ENCODE data around the gene WRAP53.

The WRAP53 gene

GRCh38 chr17:7740481-7741001, 52.3 kb downstream of the WRAP53 start:
- no peak for TF ChIP-seq Cebpa-rat (IDR thresholded peaks at IDR 0.05)
- H3K4me3 ChIP-seq = no peak overlapping the region
- H3K9me3 ChIP-seq = no peaks in the 10 kb centered on the region
- H4K20me1 ChIP-seq = no peaks in the 10 kb centered on the region
- H3K36me3 ChIP-seq = no peaks in the 10 kb centered on the region
- H3K27me3 ChIP-seq = no peaks in the 10 kb centered on the region
- H3K9ac ChIP-seq = no peak overlapping the region
- H3K4me1 ChIP-seq = no peaks in the 10 kb centered on the region
- no peak overlapping the region for H3K4me2 ChIP-seq
- H3K27ac ChIP-seq = no peak overlapping the region

- Histone ChIP-seq H3K27ac (no peak overlapping the region), H3K4me2 (no peak overlapping the region), H3K36me3 (no peaks in the 10 kb centered on the region), H3K27me3 (no peaks in the 10 kb centered on the region), H3K9ac (no peak overlapping the region), H3K4me3 (no peak overlapping the region), H3K4me1 (0 out of 2 replicates have a peak, but pooled peaks cover 3% of the 10 kb centered on the region), H3K9me3 (no peaks in the 10 kb centered on the region), H4K20me1 (no peaks in the 10 kb centered on the region)
- no peak for TF ChIP-seq Cebpa-rat (IDR thresholded peaks at IDR 0.05)
These were observed 54.5 kb downstream of the WRAP53 start for GRCh38 chr17:7742729-7743128.

GRCh38 chr17:7744416-7744815, 56.1 kb downstream of the WRAP53 start:
- H4K20me1 ChIP-seq = no peaks in the 10 kb centered on the region
- H3K27me3 ChIP-seq = no peaks in the 10 kb centered on the region
- no peak overlapping the region for H3K9ac ChIP-seq
- H3K27ac ChIP-seq = no peak overlapping the region
- no peaks in the 10 kb centered on the region for H3K9me3 ChIP-seq
- no peak overlapping the region for H3K4me3 ChIP-seq
- no peaks in the 10 kb centered on the region for H3K36me3 ChIP-seq
- H3K4me1 ChIP-seq = 0 out of 2 replicates have a peak, but pooled peaks cover 3% of the 10 kb centered on the region
- H3K4me2 ChIP-seq = no peak overlapping the region
- no peak for TF ChIP-seq Cebpa-rat (IDR thresholded peaks at IDR 0.05)

- H4K20me1 ChIP-seq = no peaks in the 10 kb centered on the region
- no peak overlapping the region for H3K4me2 ChIP-seq
- no peaks in the 10 kb centered on the region for H3K27me3 ChIP-seq
- no peak for TF ChIP-seq Cebpa-rat (IDR thresholded peaks at IDR 0.05)
- H3K36me3 ChIP-seq = no peaks in the 10 kb centered on the region
- H3K27ac ChIP-seq = no peak overlapping the region
- no peak overlapping the region for H3K4me3 ChIP-seq
- H3K9ac ChIP-seq = no peak overlapping the region
- H3K9me3 ChIP-seq = peaks cover 9% of the 10 kb centered on the region; the same call in 1 of the 2 replicates
- 0 out of 2 replicates have a peak, but pooled peaks cover 3% of the 10 kb centered on the region for H3K4me1 ChIP-seq
These were observed 57.6 kb downstream of the WRAP53 start for GRCh38 chr17:7745748-7746470.

- no peak for TF ChIP-seq Cebpa-rat (IDR thresholded peaks at IDR 0.05)
- Histone ChIP-seq H3K9ac (no peak overlapping the region), H3K27ac (no peak overlapping the region), H3K4me1 (0 out of 2 replicates have a peak, but pooled peaks cover 3% of the 10 kb centered on the region), H3K4me2 (no peak overlapping the region), H3K4me3 (no peak overlapping the region), H3K36me3 (no peaks in the 10 kb centered on the region), H3K9me3 (peaks cover 9% of the 10 kb centered on the region; the same call in 1 of the 2 replicates), H3K27me3 (no peaks in the 10 kb centered on the region), H4K20me1 (no peaks in the 10 kb centered on the region)
These were observed 59.4 kb downstream of the WRAP53 start for GRCh38 chr17:7747635-7748071.

- H3K9ac ChIP-seq = no peak overlapping the region
These were observed 59.9 kb downstream of the WRAP53 start for GRCh38 chr17:7748076-7748775.

GRCh38 chr17:7750321-7750821, 62.1 kb downstream of the WRAP53 start:
- no peaks in the 10 kb centered on the region for H3K27me3 ChIP-seq
- TF ChIP-seq Cebpa-rat (IDR thresholded peaks at IDR 0.05) = no peak
- no peak overlapping the region for H3K4me3 ChIP-seq
- H3K4me1 ChIP-seq = 0 out of 2 replicates have a peak, but pooled peaks cover 3% of the 10 kb centered on the region
- H3K27ac ChIP-seq = no peak overlapping the region
- H3K9ac ChIP-seq = no peak overlapping the region
- no peak overlapping the region for H3K4me2 ChIP-seq
- peaks cover 9% of the 10 kb centered on the region; the same call in 1 of the 2 replicates for H3K9me3 ChIP-seq
- no peaks in the 10 kb centered on the region for H3K36me3 ChIP-seq
- H4K20me1 ChIP-seq = no peaks in the 10 kb centered on the region

More at GRCh38 chr17:7748076-7748775, 59.9 kb downstream of the WRAP53 start:
- no peak for TF ChIP-seq Cebpa-rat (IDR thresholded peaks at IDR 0.05)
- H3K27ac ChIP-seq = no peak overlapping the region
- H3K9me3 ChIP-seq = peaks cover 9% of the 10 kb centered on the region; the same call in 1 of the 2 replicates
- H3K4me1 ChIP-seq = 0 out of 2 replicates have a peak, but pooled peaks cover 3% of the 10 kb centered on the region
- no peaks in the 10 kb centered on the region for H4K20me1 ChIP-seq
- H3K27me3 ChIP-seq = no peaks in the 10 kb centered on the region
- no peak overlapping the region for H3K4me2 ChIP-seq
- H3K36me3 ChIP-seq = no peaks in the 10 kb centered on the region
- H3K4me3 ChIP-seq = no peak overlapping the region

All from BLaER1 (cell line).